HepG2 (cell line): Measurements from ENCODE around the gene MYL12B.

Experiments
- CTCF ChIP-seq: sonication (generic); formaldehyde crosslinking; IDR thresholded peaks from 2 replicates; pipeline ENCODE4 v1.5.0; 2020; ENCODE audit warnings: mild to moderate bottlenecking, missing genetic modification reagents, moderate library complexity
- RFX5 ChIP-seq: IDR thresholded peaks from 2 replicates; pipeline ENCODE4 v1.6.1; 2011; ENCODE audit warnings: low read depth, low read length, improper control_type of control experiment
- ZMYM2 ChIP-seq: sonication (generic); formaldehyde crosslinking; IDR thresholded peaks from 2 replicates; pipeline ENCODE4 v1.8.0; 2022; ENCODE audit warnings: mild to moderate bottlenecking, missing genetic modification reagents
- ZNF263 ChIP-seq: sonication (generic); formaldehyde crosslinking; IDR thresholded peaks from 2 replicates; pipeline ENCODE4 v1.4.0; 2020; ENCODE audit warnings: missing genetic modification reagents

GRCh38 chr18:3262234-3263131 is 550 bp downstream of the MYL12B start:
- TF ChIP-seq RFX5, result no peak
- TF ChIP-seq ZNF263 (CRISPR knock-in tag), result peak; percentile 62; the same call in 1 of the 2 replicates
- TF ChIP-seq ZMYM2 (CRISPR knock-in tag), result no peak
- no peak for TF ChIP-seq CTCF (CRISPR knock-in tag)
